B cell (primary cell): ENCODE results near the gene RGL3. TPM values are rescaled to one million over a fixed set of nuclear protein-coding genes. Genes with fewer than 3 reads are reported as not detected.

ENCODE experiments used
- ATAC-seq: fragments of 200-7000 bp; cut with Tn5 transposase; one replicate; pipeline ENCODE4 v1.10.0; 2021; ENCODE audit warnings: low read depth, mild to moderate bottlenecking, moderate number of reproducible peaks, moderate library complexity
- CTCF ChIA-PET: fragments of 350-600 bp; sonication (Branson Sonifier 250); formaldehyde crosslinking; loops from one replicate; lab custom pipeline; 2021; ENCODE audit warnings: antibody characterized with exemption, inconsistent platforms; lab: Charles Lee
- POLR2A ChIA-PET: fragments of 350-600 bp; sonication (Branson Sonifier 250); formaldehyde crosslinking; loops from one replicate; lab custom pipeline; 2021; ENCODE audit warnings: antibody characterized with exemption; lab: Charles Lee
- DNase-seq: peaks from one replicate; pipeline ENCODE4 v3.0.0; 2013
- H2AFZ ChIP-seq: 2 replicates; pipeline ENCODE4 v1.6.1; 2012; ENCODE audit warnings: mild to moderate bottlenecking, low read depth, low read length; ENCODE audit not compliant: insufficient read depth, poor library complexity, severe bottlenecking
- H3K27ac ChIP-seq, 2 donors: 1 replicate in 1 of 2; 2 replicates in 1 of 2; pipeline ENCODE4 v1.5.1; 2012 to 2013; ENCODE audit warnings: low read length in 2 of 2, mild to moderate bottlenecking in 2 of 2, moderate library complexity in 1 of 2
- H3K27me3 ChIP-seq, 4 experiments: fragments of 200-600 bp in 1 of 4; sonication (generic) in 1 of 4; replicated peaks in 1 of 4; 1 replicate in 2 of 4; 2 replicates in 2 of 4; pipeline versions ENCODE4 v1.6.1 to v1.7.0; 2013 to 2016; ENCODE audit warnings: low read length in 3 of 4, mild to moderate bottlenecking in 2 of 4, mixed read lengths in 1 of 4, moderate library complexity in 1 of 4; ENCODE audit not compliant: insufficient read depth in 4 of 4, control insufficient read depth in 3 of 4; ENCODE audit errors: control extremely low read depth in 1 of 4
- H3K36me3 ChIP-seq, 2 experiments: replicated peaks in 1 of 2; 1 replicate in 1 of 2; 2 replicates in 1 of 2; pipeline versions ENCODE4 v1.6.1 to v1.7.1; 2013; ENCODE audit warnings: low read length in 1 of 2; ENCODE audit not compliant: insufficient read depth in 2 of 2, control insufficient read depth in 1 of 2; ENCODE audit errors: control extremely low read depth in 1 of 2, extremely low read depth in 1 of 2
- H3K4me1 ChIP-seq, 2 donors: fragments of 200-600 bp in 1 of 2; sonication (generic) in 1 of 2; 1 replicate in 1 of 2; 2 replicates in 1 of 2; pipeline versions ENCODE4 v1.5.1 to v1.6.1; 2013 to 2017; ENCODE audit warnings: low read length in 2 of 2; ENCODE audit not compliant: control insufficient read depth in 2 of 2, insufficient read depth in 2 of 2
- H3K4me2 ChIP-seq: replicated peaks from 2 replicates; pipeline ENCODE3; 2012; ENCODE audit warnings: mild to moderate bottlenecking, low read depth, low read length; ENCODE audit not compliant: poor library complexity, severe bottlenecking
- H3K4me3 ChIP-seq, 5 experiments: fragments of 200-600 bp in 1 of 5; sonication (generic) in 1 of 5; 1 replicate in 3 of 5; 2 replicates in 2 of 5; pipeline versions ENCODE4 v1.5.1 to v1.7.0; 2011 to 2016; ENCODE audit warnings: low read length in 4 of 5, mild to moderate bottlenecking in 4 of 5, low read depth in 2 of 5, control low read depth in 1 of 5, moderate library complexity in 1 of 5; ENCODE audit not compliant: insufficient read depth in 1 of 5; ENCODE audit errors: control extremely low read depth in 1 of 5, extremely low read depth in 1 of 5
- H3K79me2 ChIP-seq: fragments of 200-600 bp; sonication (generic); one replicate; pipeline ENCODE4 v1.6.0; 2016; ENCODE audit warnings: low read length; ENCODE audit not compliant: control insufficient read depth, insufficient read depth
- H3K9ac ChIP-seq: fragments of 200-600 bp; sonication (generic); 2 replicates; pipeline ENCODE4 v1.6.1; 2017; ENCODE audit warnings: mild to moderate bottlenecking, low read length, moderate library complexity
- H3K9me3 ChIP-seq, 3 donors: one replicate each; pipeline versions ENCODE4 v1.6.1 to v1.7.1; 2013; ENCODE audit warnings: low read length in 2 of 3; ENCODE audit not compliant: control insufficient read depth in 2 of 3, insufficient read depth in 1 of 3; ENCODE audit errors: control extremely low read depth in 1 of 3
- H4K20me1 ChIP-seq: 2 replicates; pipeline ENCODE4 v1.6.0; 2012; ENCODE audit warnings: mild to moderate bottlenecking, low read length; ENCODE audit not compliant: insufficient read depth, control insufficient read depth, poor library complexity, severe bottlenecking
- H3K27ac Mint-ChIP-seq: one replicate; pipeline ENCODE4 v1.8.0; 2021; ENCODE audit warnings: mixed read lengths
- H3K27me3 Mint-ChIP-seq: one replicate; pipeline ENCODE4 v1.8.0; 2021; ENCODE audit warnings: mixed read lengths
- H3K4me1 Mint-ChIP-seq: one replicate; pipeline ENCODE4 v1.8.0; 2021; ENCODE audit warnings: mixed read lengths
- H3K4me3 Mint-ChIP-seq: one replicate; pipeline ENCODE4 v1.8.0; 2021; ENCODE audit warnings: mixed read lengths
- H3K9me3 Mint-ChIP-seq: one replicate; pipeline ENCODE4 v1.8.0; 2022; ENCODE audit warnings: mixed read lengths; ENCODE audit not compliant: insufficient read depth
- CTCF ChIP-seq: fragments of 200-600 bp; IDR thresholded peaks from one replicate; pipeline ENCODE4 v1.8.0; 2022; ENCODE audit warnings: antibody characterized with exemption, mild to moderate bottlenecking
- EZH2 ChIP-seq: IDR thresholded peaks from 2 replicates; pipeline ENCODE4 v1.6.1; 2012; ENCODE audit warnings: borderline replicate concordance, low read depth, mild to moderate bottlenecking, moderate library complexity, low read length; ENCODE audit not compliant: insufficient read depth, poor library complexity, severe bottlenecking
- WGBS: methylation state at CpG from one replicate; pipeline ENCODE4 v1.1.5; 2013; ENCODE audit warnings: missing lambda C conversion rate; ENCODE audit not compliant: insufficient coverage; 5-methylcytosine and 5-hydroxymethylcytosine counted together
- intact Hi-C: fragments of 100-400 bp; cut with micrococcal nuclease; formaldehyde crosslinking; loops from one replicate; pipeline ENCODE4 v1.10.0; 2022
- polyA plus RNA-seq: library from polyadenylated mRNA; depleted of rRNA; stranded (reverse); fragments of >200 nt; gene quantifications from 2 replicates; pipeline ENCODE4 v1.2.3, GENCODE V29; 2012
- total RNA-seq, 2 donors: library from RNA; stranded (reverse); fragments of 120-200 nt in 1 of 2; gene quantifications; 1 replicate in 1 of 2; 2 replicates in 1 of 2; pipeline versions ENCODE4 v1.2.3 to v1.2.4, GENCODE V29; 2013 to 2022

Gene RGL3
- total and polyA plus RNA-seq, 2 donors (not counting 1 experiment from before 2014, with no cell fraction given) = 0.54 to 2.8 TPM

DNA sequence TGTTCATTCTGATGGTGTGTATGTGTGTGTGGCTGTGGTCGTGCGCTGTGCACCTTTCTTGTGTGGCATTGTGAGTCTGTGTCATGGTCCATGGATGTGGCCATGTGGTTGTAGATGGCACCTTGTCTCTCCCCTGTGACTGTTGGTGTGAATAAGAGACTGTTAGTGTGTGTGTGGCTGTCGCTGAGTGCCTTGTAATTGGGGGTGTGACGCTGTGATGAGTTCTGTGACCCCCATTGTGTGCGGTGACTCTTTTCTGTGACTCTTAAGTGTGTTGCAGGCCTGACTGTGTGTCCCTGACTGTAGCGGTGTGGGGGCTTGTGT lies 63.1 kb downstream of the RGL3 start:
- ATAC-seq (no peak), DNase-seq (no peak)
- no peak overlapping the region for H2AFZ ChIP-seq
- POLR2A ChIA-PET = no interaction called here
- no peak for TF ChIP-seq CTCF
- TF ChIP-seq EZH2 = no peak
- peak overlapping the region in 2 of 5 experiments; percentile 32 to 46 for H3K4me3 ChIP-seq
- H3K9ac ChIP-seq = no peak overlapping the region
- peaks cover 13% of the 10 kb centered on the region for H3K27me3 Mint-ChIP-seq
- H3K27ac Mint-ChIP-seq = peak overlapping the region; percentile 53
- H3K36me3 ChIP-seq = no peaks in the 10 kb centered on the region
- WGBS = 94% methylated on average over 6 of the region's 6 CpGs
- H3K9me3 ChIP-seq = peaks cover 0 to 12% (median 0%) of the 10 kb centered on the region in 3 donors
- H3K27ac ChIP-seq = no peak overlapping the region
- H3K4me1 Mint-ChIP-seq = peaks cover 15% of the 10 kb centered on the region
- no peaks in the 10 kb centered on the region for H3K9me3 Mint-ChIP-seq
- intact Hi-C loops = no loop called here
- H3K27me3 ChIP-seq = peaks cover 0 to 11% (median 4%) of the 10 kb centered on the region in 4 experiments
- CTCF ChIA-PET = no interaction called here
- peak overlapping the region; percentile 82 for H3K4me3 Mint-ChIP-seq
- peak overlapping the region; percentile 84 for H3K4me2 ChIP-seq
- H3K4me1 ChIP-seq = peaks cover 4 to 7% of the 10 kb centered on the region in 2 donors
- H3K79me2 ChIP-seq = no peaks in the 10 kb centered on the region
- H4K20me1 ChIP-seq = no peaks in the 10 kb centered on the region

GRCh38 chr19:11355160-11356073 lies 63.7 kb downstream of the RGL3 start, which contains the start of gene PLPPR2:
Gene PLPPR2, plus strand, starts transcription at chr19:11355432. Its CDS starts 2,242 bp downstream, at chr19:11357674.
- ATAC-seq = peak; percentile 79
- Histone ChIP-seq H3K79me2 (no peaks in the 10 kb centered on the region), H2AFZ (peak within 1 kb of the TSS; percentile 54), H3K4me3 (peak within 1 kb of the TSS in 4 of 5 experiments; percentile 23 to 46 (median 36)), H3K27me3 (peaks cover 0 to 11% (median 4%) of the 10 kb centered on the region in 4 experiments), H3K9ac (peak within 1 kb of the TSS; percentile 26), H3K4me1 (peaks cover 4 to 7% of the 10 kb centered on the region in 2 donors), H3K27ac (no peak within 1 kb of the TSS), H3K9me3 (peaks cover 0 to 12% (median 0%) of the 10 kb centered on the region in 3 donors), H3K4me2 (peak within 1 kb of the TSS; percentile 84), H3K36me3 (no peaks in the 10 kb centered on the region), H4K20me1 (no peaks in the 10 kb centered on the region)
- peak; percentile 85 for DNase-seq
- POLR2A ChIA-PET = no interaction called here
- TF ChIP-seq EZH2 (no peak), CTCF (no peak)
- 10% methylated on average over 46 of the region's 62 CpGs for WGBS
- Mint-ChIP-seq H3K4me3 (peak within 1 kb of the TSS; percentile 82), H3K9me3 (no peaks in the 10 kb centered on the region), H3K4me1 (peaks cover 15% of the 10 kb centered on the region), H3K27ac (peak within 1 kb of the TSS; percentile 53), H3K27me3 (peaks cover 13% of the 10 kb centered on the region)
- CTCF ChIA-PET = no interaction called here
- intact Hi-C loops = no loop called here
